Gastroesophageal sphincter (tissue), 3 donors: ENCODE results near the gene DOCK2.

Experiments
- EP300 ChIP-seq: sonication (generic); formaldehyde crosslinking; IDR thresholded peaks from one replicate; pipeline ENCODE4 v1.6.1; 2017; ENCODE audit warnings: antibody characterized with exemption, mild to moderate bottlenecking
- POLR2AphosphoS5 ChIP-seq: sonication (generic); formaldehyde crosslinking; IDR thresholded peaks from one replicate; pipeline ENCODE4 v1.6.1; 2017; ENCODE audit warnings: antibody characterized with exemption
- TF ChIP-seq, protein P1 (sequence below), 4 experiments: fragments of 200-600 bp in 2 of 4; fragments of 450-650 bp in 2 of 4; sonication (generic) in 1 of 4; IDR thresholded peaks; one replicate each; pipeline ENCODE4 v1.5.1; 2017 to 2019; ENCODE audit warnings: antibody characterized with exemption in 4 of 4, mild to moderate bottlenecking in 2 of 4, moderate library complexity in 2 of 4

DNA sequence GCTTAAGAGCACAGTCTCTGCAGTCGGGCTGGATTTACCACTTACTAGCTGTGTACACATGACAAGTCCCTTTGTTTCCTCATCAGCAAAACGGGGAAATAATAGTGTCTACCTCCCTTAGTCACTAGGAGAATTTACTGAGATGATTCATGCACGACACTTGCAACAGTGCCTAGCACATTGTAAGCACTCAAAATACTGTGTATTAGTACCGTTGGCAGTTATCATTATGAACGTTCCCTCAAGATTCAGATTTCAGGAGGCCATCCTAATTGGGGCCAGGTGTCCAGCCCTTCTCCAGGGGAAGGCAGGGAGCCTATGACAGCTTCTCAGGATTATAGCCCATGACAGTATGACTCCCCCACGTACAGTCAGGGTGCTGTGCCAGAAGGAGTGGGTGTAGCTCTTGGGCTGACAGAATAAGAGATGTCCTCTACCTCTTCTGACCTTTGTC lies 164.3 kb downstream of the DOCK2 start:
- TF ChIP-seq, protein P1, sequence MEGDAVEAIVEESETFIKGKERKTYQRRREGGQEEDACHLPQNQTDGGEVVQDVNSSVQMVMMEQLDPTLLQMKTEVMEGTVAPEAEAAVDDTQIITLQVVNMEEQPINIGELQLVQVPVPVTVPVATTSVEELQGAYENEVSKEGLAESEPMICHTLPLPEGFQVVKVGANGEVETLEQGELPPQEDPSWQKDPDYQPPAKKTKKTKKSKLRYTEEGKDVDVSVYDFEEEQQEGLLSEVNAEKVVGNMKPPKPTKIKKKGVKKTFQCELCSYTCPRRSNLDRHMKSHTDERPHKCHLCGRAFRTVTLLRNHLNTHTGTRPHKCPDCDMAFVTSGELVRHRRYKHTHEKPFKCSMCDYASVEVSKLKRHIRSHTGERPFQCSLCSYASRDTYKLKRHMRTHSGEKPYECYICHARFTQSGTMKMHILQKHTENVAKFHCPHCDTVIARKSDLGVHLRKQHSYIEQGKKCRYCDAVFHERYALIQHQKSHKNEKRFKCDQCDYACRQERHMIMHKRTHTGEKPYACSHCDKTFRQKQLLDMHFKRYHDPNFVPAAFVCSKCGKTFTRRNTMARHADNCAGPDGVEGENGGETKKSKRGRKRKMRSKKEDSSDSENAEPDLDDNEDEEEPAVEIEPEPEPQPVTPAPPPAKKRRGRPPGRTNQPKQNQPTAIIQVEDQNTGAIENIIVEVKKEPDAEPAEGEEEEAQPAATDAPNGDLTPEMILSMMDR (IDR thresholded peaks at IDR 0.05): no peak
- no peak for TF ChIP-seq EP300
- TF ChIP-seq POLR2AphosphoS5: no peak
